GM12872 (cell line): ENCODE measurements around the gene PCCA.

Experiments used
- TF ChIP-seq, protein P1 (sequence below): IDR thresholded peaks from 3 replicates; pipeline ENCODE4 v1.5.1; 2011; ENCODE audit warnings: low read depth, mild to moderate bottlenecking, low read length, moderate library complexity; ENCODE audit not compliant: insufficient read depth

Gene PCCA

GRCh38 chr13:100195568-100195967 lies 106.7 kb downstream of the PCCA start:
- TF ChIP-seq, protein P1, sequence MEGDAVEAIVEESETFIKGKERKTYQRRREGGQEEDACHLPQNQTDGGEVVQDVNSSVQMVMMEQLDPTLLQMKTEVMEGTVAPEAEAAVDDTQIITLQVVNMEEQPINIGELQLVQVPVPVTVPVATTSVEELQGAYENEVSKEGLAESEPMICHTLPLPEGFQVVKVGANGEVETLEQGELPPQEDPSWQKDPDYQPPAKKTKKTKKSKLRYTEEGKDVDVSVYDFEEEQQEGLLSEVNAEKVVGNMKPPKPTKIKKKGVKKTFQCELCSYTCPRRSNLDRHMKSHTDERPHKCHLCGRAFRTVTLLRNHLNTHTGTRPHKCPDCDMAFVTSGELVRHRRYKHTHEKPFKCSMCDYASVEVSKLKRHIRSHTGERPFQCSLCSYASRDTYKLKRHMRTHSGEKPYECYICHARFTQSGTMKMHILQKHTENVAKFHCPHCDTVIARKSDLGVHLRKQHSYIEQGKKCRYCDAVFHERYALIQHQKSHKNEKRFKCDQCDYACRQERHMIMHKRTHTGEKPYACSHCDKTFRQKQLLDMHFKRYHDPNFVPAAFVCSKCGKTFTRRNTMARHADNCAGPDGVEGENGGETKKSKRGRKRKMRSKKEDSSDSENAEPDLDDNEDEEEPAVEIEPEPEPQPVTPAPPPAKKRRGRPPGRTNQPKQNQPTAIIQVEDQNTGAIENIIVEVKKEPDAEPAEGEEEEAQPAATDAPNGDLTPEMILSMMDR = no peak

DNA sequence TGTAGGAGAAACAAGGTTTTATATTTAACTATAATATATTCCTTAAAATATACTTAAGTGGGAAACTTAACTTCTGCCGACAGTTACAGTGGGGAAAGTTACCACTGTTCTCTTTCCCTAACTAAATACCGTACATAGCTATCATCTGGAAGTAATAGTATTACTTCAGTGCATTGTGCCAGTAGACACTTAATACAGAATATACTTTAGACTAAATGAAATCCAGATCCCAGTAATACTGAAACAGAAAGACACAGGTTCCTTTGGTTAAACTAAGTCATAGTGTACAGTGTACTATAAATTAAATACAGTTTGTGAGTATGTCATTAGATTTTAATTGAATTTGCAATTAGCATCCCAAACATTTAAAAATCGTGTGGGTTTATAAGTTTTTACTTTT lies 107.5 kb downstream of the PCCA start:
- TF ChIP-seq, protein P1 = no peak

DNA sequence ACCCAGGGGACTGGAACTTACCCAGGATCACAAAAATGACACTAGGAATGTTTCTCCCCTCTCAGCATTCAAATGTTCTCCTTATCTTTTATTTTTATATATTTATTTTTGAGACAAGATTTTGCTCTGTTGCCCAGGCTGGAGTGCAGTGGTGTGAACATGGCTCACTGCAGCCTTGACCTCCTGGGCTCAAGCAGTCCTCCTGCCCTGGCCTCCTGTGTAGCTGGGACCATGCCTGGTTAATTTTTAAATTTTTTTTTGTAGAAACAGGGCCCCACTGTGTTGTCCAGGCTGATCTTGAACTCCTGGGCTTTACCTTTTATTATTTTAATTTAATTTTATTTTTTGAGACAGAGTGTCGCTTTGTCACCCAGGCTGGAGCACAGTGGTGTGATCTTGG lies 108.2 kb downstream of the PCCA start:
- TF ChIP-seq, protein P1 = no peak

DNA sequence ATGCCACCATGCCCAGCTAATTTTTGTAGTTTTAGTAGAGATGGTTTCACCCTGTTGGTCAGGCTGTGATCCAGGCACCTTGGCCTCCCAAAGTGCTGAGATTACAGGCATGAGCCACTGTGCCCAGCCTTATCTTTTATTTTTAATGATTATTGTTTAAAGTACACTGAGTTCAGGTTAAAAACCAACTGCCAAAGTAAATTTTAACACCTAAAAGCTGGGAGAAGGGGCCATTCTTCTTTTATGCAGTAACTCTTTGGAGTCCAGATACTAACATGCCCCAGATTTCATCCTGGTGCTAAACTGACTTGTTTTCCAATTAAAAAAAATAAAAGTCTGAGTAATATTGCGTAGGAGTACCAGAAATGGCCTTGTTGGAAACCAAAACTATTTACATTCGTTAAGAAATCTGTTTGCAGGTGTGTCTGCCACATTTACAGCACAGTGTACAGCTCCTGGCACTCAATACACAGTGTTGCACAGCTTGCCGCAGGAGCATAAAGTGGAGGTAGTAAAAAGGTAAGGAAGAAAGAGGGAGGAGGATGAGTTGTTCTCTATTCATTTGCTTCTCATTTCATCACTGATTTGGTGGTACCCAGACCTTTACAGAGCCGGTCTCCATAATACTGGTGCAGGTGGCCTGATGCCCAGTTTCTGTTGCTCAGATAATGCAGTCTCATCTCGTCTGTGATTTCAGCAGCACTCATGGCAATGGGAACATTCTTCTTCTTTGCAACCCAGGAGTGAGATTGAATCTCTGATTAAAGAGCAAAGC lies 108.9 kb downstream of the PCCA start:
- TF ChIP-seq, protein P1 = no peak

GRCh38 chr13:100203696-100204367 lies 114.9 kb downstream of the PCCA start:
- TF ChIP-seq, protein P1 = no peak

DNA sequence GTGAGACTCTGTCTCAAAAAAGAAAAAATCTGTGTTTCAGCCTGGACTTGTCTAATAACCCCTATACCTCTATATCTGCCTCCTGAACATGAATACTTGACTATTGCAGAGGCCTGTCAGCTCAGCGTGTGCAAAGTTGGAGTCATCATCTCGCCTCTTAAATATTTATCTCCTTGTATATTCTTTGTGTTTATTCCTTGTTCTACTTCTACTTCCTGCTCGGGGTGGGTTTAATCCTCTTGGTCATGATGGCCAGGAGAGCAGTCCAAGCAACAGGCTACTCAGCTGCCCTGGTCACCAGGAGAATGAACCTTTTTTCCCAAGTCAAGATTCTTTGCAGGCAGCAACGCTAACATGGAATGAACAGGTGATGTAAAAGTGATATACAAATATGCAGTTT lies 119.1 kb downstream of the PCCA start:
- TF ChIP-seq, protein P1 = no peak

- TF ChIP-seq, protein P1 = no peak
Measured at GRCh38 chr13:100208626-100209025, 119.7 kb downstream of the PCCA start.
